Activated T-helper 1 cell treated with anti-CD3 and anti-CD28 coated beads, Interleukin-2, amount 50 U/mL, for 16 hours (primary cell): ENCODE results near the gene FAM171A1.

Source experiments
- DNase-seq, 2 donors: peaks; one replicate each; pipeline ENCODE4 v3.0.0-alpha.2; 2020; ENCODE audit warnings: low read depth in 1 of 2, low spot score in 1 of 2

Gene FAM171A1

GRCh38 chr10:15252396-15252795 lies 118.7 kb downstream of the FAM171A1 start:
- no peak for DNase-seq

- no peak for DNase-seq
Observed at GRCh38 chr10:15251791-15252380, 119.2 kb downstream of the FAM171A1 start.

DNA sequence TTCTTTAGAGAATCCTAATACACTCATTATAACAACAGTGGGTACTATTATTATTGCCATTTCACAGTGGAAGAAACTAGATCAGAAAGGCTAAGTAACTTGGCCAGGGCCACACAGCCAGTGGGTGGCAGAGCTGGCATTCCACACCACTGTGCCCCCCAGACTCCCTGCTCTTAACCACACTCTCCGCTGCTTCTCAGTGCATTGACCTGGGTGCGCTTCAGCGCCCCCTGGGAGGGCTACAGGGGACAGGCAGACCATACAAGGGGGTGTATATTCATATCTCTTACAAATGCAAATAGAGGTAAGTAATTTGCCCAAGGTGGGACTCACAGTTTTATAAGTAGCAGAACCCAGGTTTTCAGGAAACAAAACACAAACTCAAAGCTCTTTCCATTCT lies 125.6 kb downstream of the FAM171A1 start:
- no peak for DNase-seq

DNA sequence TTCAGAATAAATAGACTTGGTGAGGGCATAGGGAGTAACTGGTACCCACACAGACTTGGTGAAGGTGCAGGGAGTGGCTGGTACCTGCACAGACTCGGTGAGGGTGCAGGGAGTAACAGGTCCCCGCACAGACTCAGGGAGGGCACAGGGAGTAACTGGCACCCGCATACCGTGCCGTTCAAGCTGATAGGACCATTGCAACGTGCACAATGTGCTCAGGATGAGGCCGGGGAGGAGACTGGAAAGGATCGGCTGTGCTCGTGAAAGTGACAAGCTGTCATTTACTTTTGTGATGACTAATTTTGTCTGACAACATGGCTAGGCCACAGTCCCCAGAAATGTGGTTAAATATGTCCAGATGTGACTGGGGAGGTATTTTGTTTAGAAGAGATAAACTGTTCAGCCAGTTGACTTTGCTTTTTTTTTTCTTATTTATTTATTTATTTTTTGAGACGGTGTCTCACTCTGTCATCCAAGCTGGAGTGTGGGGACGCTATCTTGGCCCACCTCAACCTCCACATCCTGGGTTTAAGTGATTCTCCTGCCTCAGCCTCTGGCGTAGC lies 126.4 kb downstream of the FAM171A1 start:
- no peak for DNase-seq

DNA sequence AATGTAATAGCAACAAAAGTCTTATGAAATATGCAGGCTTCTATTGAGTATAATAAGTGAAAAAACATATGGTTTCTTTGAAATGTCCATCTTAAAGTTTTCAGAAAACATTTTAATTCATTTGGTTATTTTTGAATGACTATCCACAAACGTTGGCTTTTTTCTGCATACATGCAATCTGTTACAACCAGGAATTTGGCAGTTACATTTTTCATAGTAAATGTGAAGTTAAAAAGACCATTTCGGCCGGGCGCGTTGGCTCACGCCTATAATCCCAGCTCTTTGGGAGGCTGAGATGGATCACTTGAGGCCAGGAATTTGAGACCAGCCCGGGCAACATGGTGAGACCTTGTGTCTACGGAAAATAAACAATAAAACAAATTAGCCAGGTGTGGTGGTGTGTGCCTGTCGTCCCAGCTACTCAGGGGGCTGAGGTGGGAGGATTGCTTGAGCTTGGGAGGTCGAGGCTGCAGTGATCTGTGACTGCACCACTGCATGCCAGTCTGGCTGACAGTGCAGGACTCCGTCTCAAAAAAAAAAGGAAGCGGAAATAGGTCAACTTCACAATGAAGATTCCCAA lies 128.7 kb downstream of the FAM171A1 start:
- DNase-seq = no peak

DNA sequence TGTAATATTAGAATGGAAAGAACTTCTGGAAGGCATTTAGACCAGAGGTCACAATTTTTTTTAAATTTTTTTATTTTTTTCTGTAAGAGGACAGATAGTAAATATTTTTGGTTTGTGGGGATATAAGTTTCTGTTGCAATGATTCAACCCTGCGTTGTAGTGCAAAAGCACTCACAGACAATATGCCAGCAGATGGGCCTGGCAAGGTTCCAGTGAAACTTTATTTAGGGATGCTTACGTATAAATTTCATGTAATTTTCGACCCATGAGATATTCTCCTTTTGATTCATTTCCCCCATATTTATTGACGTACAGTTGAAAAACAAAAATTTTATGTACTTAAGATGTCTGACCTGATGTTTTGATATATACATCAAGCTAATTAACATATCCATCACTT lies 129.8 kb downstream of the FAM171A1 start:
- DNase-seq = no peak

DNA sequence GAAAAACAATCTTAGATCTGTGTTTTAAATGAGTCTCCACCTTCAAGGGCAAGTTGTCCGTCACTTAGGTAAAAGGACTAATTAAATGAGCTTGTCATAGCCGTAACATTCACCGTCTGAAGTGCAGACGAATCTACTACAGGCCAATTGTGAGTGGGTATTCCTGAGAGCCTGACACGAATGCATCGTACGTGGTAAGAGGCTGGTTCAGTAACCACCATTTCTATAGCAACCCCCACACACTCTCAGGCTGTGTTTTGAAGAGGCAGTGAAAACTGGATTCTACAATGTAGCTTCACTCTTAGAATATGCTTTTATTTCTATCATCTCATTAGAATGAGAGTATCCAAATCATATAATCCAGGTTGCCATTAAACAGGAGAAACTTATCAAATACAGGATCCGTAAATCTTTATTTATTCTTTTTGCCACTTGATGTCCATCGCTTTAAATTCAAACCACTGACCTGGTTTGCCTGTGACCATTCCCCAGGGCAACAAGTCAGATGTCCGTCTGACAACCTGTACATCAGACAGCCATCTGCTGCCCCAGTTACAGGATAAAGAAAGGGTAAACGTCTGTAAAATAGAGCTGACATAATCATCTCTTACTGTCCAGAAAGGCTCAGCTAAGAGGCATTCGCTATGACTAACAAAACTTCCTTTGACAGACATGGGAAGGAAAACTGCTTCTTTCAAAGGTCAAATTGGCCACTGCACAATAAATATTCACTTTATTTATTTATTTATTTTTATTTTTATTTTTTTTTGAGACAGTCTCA lies 132.3 kb downstream of the FAM171A1 start:
- DNase-seq = no peak

GRCh38 chr10:15237351-15237750 lies 133.7 kb downstream of the FAM171A1 start:
- no peak for DNase-seq

DNA sequence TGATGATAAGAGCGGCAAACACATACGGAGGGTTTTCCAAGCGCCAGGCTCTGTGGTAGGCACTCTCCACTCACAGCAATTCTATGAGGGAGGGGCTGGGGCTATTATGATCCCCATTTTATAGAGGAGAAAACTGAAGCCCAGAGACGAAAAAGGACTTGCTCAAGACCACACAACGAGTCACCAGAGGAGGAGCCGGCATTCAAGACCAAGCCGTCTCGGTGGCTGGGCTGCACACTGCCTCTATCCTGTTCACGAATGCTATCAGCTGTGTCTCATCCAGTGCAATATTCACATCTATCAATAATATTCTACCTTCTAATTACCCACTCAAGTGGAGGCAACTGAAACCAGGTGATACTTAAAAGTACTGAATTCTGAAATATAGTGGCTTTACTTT lies 134.7 kb downstream of the FAM171A1 start:
- DNase-seq = no peak

GRCh38 chr10:15232279-15232678 lies 138.8 kb downstream of the FAM171A1 start:
- DNase-seq = no peak

DNA sequence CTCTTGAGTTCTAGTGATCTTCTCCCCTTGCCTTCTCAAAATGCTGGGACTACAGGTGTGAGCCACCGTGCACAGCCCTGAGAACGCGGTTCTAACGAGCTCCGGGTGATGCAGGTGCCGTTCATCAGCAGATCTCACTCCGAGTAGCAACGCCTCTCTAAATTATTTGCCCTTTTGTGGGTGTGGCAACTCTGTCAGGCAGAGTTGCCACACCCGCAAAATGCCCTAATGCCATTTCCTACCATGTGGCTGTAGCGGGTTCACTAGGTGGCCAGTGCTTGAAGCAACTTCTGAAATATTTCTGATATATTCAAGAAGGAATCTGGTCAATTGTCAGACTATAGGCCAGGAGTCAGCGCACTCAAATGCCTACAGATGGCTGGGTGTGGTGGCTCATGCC lies 139.7 kb downstream of the FAM171A1 start:
- DNase-seq = no peak

DNA sequence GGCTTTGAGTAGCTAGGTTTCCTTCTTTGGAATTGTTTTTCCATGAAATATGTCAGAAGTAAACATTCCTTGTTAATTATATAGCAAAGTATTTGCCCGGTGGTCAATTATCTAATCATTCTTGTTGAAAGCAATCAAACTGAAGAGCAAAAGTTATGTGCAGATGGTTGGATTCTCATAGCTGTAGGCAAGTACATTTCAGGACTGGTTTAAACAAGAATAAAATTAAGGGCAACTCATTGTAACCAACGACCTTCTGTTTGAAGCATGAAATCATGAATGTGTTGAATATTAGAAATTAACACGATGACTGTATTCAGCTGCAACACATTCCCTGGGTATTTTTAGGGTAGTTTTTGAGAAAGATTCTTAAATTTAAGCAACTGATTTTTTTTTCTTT lies 140.8 kb downstream of the FAM171A1 start:
- DNase-seq = no peak

GRCh38 chr10:15229268-15229667 lies 141.8 kb downstream of the FAM171A1 start:
- DNase-seq = no peak

DNA sequence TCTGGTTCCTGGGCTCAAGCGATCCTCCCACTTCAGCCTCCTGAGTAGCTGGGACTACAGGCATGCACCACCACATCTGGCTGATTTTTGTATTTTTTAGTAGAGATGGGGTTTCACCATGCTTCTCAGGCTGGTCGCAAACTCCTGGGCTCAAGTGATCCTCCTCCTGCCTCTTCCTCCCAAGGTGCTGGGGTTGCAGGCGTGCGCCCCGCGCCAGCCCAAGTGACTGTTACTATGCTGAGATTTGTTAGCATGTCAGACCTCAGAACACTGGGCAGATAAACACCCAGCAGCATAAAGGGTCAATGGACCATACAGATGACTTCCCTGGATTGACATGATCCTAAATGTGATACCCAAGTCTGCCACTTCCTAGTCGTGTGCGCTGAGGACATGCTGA lies 142.7 kb downstream of the FAM171A1 start:
- DNase-seq = no peak

GRCh38 chr10:15227611-15228372 lies 143.3 kb downstream of the FAM171A1 start:
- no peak for DNase-seq

- DNase-seq = no peak
Observed at GRCh38 chr10:15225511-15225910, 145.6 kb downstream of the FAM171A1 start.

DNA sequence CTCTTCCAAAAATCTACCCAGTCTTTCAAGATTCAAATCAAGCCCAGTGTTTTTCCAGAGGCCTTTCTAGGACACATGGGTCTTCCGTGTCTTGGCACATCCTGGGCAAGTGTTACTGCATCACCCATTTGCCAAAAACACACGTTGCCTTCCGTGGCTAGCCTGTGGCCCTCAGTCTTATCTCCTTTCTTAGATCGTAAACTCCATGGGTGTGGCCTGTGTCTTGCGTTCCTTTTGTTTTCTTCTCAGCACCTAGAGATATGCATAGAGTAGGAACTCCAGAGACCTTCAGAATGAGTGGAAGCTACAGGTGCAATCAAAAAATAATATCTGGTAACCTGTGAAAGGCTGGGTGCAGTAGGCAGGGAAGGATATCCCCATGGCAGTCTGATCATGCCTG lies 146.1 kb downstream of the FAM171A1 start:
- DNase-seq = no peak

- no peak for DNase-seq
Observed at GRCh38 chr10:15223174-15223573, 147.9 kb downstream of the FAM171A1 start.

- DNase-seq = no peak
Observed at GRCh38 chr10:15222511-15222910, 148.6 kb downstream of the FAM171A1 start.

DNA sequence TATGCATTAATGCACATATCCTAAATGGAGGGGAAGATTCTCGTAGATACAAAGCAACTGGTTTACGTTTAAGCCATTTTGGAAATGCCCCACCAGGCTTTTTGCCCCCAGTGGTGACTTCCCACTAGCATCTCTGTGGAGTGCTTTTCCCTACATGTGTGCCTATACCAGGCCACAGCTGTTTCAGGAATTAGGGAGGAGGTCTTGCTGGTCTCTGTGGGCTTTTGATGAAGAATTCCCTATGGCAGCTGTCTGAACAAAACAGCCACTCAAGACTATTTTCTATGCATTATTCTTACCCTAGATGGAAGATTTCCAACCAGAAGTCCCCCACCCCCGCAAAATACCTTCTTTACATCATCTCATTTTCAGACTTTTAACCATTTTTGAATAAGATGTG lies 150.6 kb downstream of the FAM171A1 start:
- DNase-seq = no peak

DNA sequence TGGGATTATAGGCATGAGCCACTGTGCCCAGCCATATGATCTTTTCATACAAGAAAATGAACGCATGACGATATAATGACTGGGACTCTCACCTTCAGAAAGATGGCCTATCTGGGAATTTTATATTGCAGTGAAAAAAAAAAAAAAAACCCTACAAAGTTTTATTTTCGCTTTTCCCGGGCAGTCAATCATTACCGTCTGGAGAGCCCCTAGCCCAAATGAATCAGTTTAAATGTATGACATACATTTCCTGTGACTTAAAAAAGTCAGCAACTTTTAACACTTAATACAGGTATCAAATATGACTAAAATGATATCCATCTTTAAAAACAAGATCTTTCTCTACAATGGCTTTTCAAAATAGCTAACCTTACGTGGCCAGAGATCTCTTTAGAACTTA lies 154.4 kb downstream of the FAM171A1 start:
- DNase-seq = no peak

GRCh38 chr10:15214237-15214636 lies 156.9 kb downstream of the FAM171A1 start:
- no peak for DNase-seq
